ENCODE results near the gene OXCT1. TPM values are rescaled to one million over a fixed set of nuclear protein-coding genes. Genes with fewer than 3 reads are reported as not detected.
"Not testable (repeated sequence)": the region's sequence is repeated elsewhere in the genome, so short reads cannot be mapped to it uniquely, and the experiment has no call there.

Gene OXCT1
- total RNA-seq, 1 donor from 2014 or later = 18.2 TPM

- no peak for DNase-seq (ENCODE audit: low spot score)
Measured at GRCh38 chr5:41716382-41716781, 153.8 kb downstream of the OXCT1 start.

DNA sequence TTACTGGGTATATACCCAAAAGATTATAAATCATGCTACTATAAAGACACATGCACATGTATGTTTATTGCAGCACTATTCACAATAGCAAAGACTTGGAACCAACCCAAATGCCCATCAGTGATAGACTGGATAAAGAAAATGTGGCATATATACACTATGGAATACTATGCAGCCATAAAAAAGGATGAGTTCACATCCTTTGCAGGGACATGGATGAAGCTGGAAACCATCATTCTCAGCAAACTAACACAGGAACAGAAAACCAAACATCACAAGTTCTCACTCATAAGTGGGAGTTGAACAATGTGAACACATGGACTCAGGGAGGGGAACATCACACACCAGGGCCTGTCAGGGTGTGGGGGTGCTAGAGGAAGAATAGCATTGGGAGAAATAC, 155.8 kb downstream of the OXCT1 start:
- not testable (repeated sequence) for DNase-seq (ENCODE audit: low spot score)

DNA sequence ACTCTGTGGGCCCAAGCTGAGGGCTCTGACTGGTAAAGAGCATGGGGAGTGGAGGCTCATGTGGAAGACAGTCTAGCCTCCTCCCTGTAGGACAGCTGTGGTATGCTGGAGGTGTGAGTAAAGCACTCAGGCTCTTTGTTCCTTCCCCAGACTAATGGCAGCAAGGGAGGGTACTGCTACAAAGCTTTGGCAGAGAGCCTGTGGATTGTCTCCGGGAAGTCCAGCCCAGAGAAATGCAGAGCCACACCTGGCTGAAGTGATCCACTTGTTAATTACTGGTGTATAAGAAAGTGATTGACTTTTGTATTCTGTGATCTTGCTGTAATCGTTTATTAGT, 161.7 kb downstream of the OXCT1 start:
- no peak for DNase-seq (ENCODE audit: low spot score)

DNA sequence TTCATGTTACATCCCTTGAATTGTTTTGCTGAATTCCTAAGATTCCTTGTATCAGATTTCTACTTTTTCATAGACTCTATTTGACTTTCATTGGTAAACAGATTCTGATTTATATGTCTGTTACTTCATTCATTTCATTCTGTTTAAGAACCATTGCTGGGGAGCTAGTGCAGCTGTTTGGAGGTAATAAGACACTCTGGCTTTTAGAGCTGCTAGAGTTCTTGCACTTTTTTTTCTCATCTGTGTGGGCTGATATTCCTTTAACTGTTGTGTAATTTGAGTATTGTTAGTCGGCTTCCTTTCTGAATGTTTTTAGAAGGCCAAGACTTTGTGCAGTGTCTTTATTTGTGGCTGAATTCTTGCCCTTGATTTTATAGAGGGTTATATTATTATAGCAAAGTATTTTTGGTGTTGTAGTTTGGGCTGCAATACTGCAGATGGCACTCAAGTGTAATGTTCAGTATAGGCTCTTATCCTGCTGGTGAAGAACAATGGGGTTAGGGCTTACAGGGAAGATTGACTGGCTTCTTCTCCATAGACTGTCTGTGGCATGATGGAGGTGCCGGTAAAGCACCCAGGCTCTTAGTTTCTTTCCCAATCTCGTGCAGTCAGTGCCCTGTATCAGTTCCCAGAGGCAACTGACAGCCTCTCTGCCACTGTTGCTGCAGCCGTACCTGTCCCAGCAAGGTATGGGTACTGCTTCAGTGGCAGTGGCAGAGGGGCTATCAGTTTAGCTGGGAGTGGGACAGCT, 162.2 kb downstream of the OXCT1 start:
- DNase-seq (ENCODE audit: low spot score) = no peak

- no peak for DNase-seq (ENCODE audit: low spot score)
Measured at GRCh38 chr5:41695920-41696582, 174.2 kb downstream of the OXCT1 start.

- DNase-seq (ENCODE audit: low spot score) = no peak
Measured at GRCh38 chr5:41686767-41687166, 183.5 kb downstream of the OXCT1 start.

DNA sequence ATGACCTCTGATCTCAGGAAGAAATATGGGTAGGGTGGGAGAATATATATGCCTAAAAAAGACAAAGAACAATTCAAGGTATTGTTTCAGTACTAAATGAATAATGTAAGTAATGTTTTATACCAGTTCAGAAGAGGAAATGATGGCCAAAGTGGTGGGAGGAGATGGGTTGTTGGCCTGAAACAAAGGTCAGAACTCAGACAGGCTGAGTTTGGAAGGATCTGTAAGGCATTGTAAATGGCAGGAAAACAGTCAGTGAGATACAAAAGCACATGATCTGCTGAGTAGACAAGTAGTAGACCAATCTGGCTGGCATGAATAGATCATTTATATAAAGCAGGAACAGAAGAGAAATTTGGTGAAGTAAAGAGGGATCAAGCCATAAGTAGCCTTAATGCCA, 184.0 kb downstream of the OXCT1 start:
- no peak for DNase-seq (ENCODE audit: low spot score)

GRCh38 chr5:41683181-41683580, 187.0 kb downstream of the OXCT1 start:
- no peak for DNase-seq (ENCODE audit: low spot score)

DNA sequence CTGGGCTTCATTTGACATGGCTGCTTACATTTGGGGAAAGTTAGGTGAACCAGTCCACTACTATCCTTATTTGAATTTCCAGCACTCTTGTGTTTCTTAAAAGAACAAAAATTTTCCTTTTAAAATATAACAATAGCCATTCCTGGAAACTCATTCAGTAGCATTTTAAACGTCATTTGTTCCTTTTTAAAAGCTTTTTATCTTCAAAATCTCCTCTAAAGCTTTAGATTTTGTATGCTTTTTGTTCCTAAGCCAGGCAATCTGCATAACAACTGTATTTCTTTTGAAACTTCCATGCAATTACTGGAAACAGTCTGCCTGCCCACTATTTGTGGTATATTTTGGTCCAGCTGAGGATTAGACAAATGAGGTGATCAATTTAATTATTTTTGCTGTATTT, 187.6 kb downstream of the OXCT1 start:
- no peak for DNase-seq (ENCODE audit: low spot score)

DNA sequence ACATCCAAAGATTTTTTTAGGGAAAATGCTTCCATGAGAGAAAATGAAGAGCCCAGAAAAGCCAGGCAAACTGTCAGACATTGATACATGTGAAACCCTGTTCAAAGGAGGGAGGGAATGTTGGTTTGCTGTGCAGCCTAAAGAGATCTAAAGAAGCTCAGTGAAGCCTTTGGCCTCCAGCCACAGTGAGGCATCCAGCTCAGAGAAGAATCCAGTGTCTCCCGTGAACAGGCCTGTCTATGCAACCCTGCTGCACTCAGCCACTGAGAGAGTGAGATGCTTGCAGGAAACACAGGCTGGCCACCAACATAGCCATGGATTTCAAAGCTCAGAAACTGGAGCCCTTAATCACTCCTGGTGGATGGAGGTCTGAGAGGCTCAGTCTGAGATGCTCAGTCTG, 188.4 kb downstream of the OXCT1 start:
- no peak for DNase-seq (ENCODE audit: low spot score)

Other genes with a start within 250 kb of the OXCT1 start
- gene RIMOC1, start 33.9 kb upstream of the OXCT1 start, total RNA-seq = 33.0 TPM
- gene FBXO4, start 54.9 kb upstream of the OXCT1 start, total RNA-seq = 16.2 TPM

Data from ureter (tissue), 1 donor.